Endothelial cell of umbilical vein (primary cell): Measurements from ENCODE around the gene AGPS.

Experiments used
- EZH2 ChIP-seq: IDR thresholded peaks from 2 replicates; pipeline ENCODE4 v1.6.1; 2012; ENCODE audit warnings: borderline replicate concordance, low read depth, mild to moderate bottlenecking, moderate library complexity, low read length, inconsistent platforms; ENCODE audit not compliant: severe bottlenecking
- FOS ChIP-seq: IDR thresholded peaks from 2 replicates; pipeline ENCODE4 v1.6.1; 2011; ENCODE audit warnings: mild to moderate bottlenecking, low read length, moderate library complexity, borderline replicate concordance; ENCODE audit not compliant: insufficient read depth
- GATA2 ChIP-seq: IDR thresholded peaks from 2 replicates; pipeline ENCODE4 v1.7.0; 2011; ENCODE audit warnings: low read depth, mild to moderate bottlenecking, moderate library complexity, mixed read lengths, low read length; ENCODE audit not compliant: insufficient read length, insufficient read depth
- JUN ChIP-seq: IDR thresholded peaks from 2 replicates; pipeline ENCODE4 v1.6.1; 2011; ENCODE audit warnings: borderline replicate concordance, low read depth; ENCODE audit not compliant: insufficient read length, insufficient read depth
- MYC ChIP-seq: IDR thresholded peaks from one replicate; pipeline ENCODE4 v1.6.1; 2011; ENCODE audit warnings: mild to moderate bottlenecking, low read depth, low read length
- POLR2A ChIP-seq: IDR thresholded peaks from 2 replicates; pipeline ENCODE4 v1.6.1; 2012; ENCODE audit warnings: low read depth, mild to moderate bottlenecking, control low read depth, low read length
- POLR2AphosphoS5 ChIP-seq: IDR thresholded peaks from 2 replicates; pipeline ENCODE4 v1.6.1; 2012; ENCODE audit warnings: low read depth, mild to moderate bottlenecking, control low read depth, low read length, moderate library complexity; ENCODE audit not compliant: insufficient read depth
- TF ChIP-seq, protein P1 (sequence below), 2 donors: IDR thresholded peaks; 1 replicate in 1 of 2; 2 replicates in 1 of 2; pipeline ENCODE4 v1.5.1; 2011; ENCODE audit warnings: low read length in 2 of 2, mild to moderate bottlenecking in 2 of 2, moderate library complexity in 2 of 2, control low read depth in 1 of 2, inconsistent platforms in 1 of 2, low read depth in 1 of 2; ENCODE audit not compliant: insufficient read depth in 1 of 2; ENCODE audit errors: extremely low read depth in 1 of 2
- TF ChIP-seq, protein P2 (sequence below): IDR thresholded peaks from 2 replicates; pipeline ENCODE4 v1.6.1; 2011; ENCODE audit not compliant: insufficient read depth, insufficient read length

DNA sequence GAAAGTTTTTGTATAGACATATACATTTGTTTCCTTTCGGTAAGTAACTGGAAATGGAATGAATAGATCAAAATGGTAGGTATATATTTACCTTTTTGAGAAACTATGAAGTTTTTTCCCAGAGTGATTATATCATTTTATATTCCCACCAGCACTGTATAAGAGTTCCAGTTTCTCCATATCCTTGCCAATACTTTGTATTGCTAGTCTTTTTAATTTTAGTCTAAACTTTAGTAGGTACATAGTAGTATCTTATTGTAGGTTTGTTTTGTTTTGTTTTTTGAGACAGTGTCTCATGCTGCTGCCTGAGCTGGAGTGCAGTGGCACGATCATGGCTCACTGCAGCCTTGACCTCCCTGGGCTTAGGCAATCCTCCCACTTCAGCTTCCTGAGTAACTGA lies 56.6 kb downstream of the AGPS start:
- TF ChIP-seq POLR2AphosphoS5 (no peak), EZH2 (no peak), POLR2A (no peak), JUN (no peak), FOS (no peak), MYC (no peak), GATA2 (no peak)
- TF ChIP-seq, protein P1, sequence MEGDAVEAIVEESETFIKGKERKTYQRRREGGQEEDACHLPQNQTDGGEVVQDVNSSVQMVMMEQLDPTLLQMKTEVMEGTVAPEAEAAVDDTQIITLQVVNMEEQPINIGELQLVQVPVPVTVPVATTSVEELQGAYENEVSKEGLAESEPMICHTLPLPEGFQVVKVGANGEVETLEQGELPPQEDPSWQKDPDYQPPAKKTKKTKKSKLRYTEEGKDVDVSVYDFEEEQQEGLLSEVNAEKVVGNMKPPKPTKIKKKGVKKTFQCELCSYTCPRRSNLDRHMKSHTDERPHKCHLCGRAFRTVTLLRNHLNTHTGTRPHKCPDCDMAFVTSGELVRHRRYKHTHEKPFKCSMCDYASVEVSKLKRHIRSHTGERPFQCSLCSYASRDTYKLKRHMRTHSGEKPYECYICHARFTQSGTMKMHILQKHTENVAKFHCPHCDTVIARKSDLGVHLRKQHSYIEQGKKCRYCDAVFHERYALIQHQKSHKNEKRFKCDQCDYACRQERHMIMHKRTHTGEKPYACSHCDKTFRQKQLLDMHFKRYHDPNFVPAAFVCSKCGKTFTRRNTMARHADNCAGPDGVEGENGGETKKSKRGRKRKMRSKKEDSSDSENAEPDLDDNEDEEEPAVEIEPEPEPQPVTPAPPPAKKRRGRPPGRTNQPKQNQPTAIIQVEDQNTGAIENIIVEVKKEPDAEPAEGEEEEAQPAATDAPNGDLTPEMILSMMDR (IDR thresholded peaks at IDR 0.05; ENCODE audit: extremely low read depth in 1 of 2, insufficient read depth in 1 of 2, low read depth in 1 of 2, low read length in 2 of 2): no peak
- TF ChIP-seq, protein P2, sequence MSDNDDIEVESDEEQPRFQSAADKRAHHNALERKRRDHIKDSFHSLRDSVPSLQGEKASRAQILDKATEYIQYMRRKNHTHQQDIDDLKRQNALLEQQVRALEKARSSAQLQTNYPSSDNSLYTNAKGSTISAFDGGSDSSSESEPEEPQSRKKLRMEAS: no peak
